ENCODE measurements around the gene CXCR6.

DNA sequence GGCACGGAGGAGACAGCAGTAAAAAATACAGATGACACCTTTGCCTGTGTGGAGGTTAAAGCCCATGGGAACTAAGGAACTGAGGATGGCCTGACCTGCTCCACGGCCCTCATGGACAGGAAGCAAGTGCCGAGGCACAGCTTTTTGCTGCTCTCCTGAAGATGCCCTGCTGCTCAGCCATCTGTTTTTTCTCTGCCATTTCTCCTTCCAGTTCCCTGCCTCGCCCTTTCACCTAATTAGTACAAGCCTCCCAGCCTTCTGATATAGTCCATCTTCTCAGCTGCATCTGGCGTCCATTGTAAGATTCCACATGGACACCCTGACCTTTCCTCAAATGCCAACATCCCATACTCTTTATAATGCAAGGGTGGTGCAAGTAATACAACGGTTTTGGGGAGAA is 11.8 kb upstream of the CXCR6 start:
- TF ChIP-seq CTCF (IDR thresholded peaks at IDR 0.05; ENCODE audit: low read depth, low read length, poor library complexity, severe bottlenecking): no peak
- no peak for TF ChIP-seq EZH2phosphoT487 (IDR thresholded peaks at IDR 0.05; ENCODE audit: borderline replicate concordance, low read length)

Data from DOHH2 (cell line).